CD1c-positive myeloid dendritic cell (primary cell): ENCODE data around the gene VPS51.
A peak's percentile ranks its signal among the peaks of the same experiment; 100 is the strongest.
"Not testable (repeated sequence)": the region's sequence is repeated elsewhere in the genome, so short reads cannot be mapped to it uniquely, and the experiment has no call there.

Experiments used
- DNase-seq: peaks from one replicate; pipeline ENCODE4 v3.0.0-alpha.2; 2016; ENCODE audit errors: extremely low spot score

VPS51 gene

GRCh38 chr11:65133724-65134123 is 37.7 kb downstream of the VPS51 start:
- DNase-seq: no peak

GRCh38 chr11:65134240-65134951 is 38.4 kb downstream of the VPS51 start, which contains the start of gene SYVN1:
Gene SYVN1 (minus strand): TSS chr11:65134519. CDS start chr11:65133601, 918 bp downstream.
- DNase-seq: peak; percentile 96

- DNase-seq: peak; percentile 95
These were observed 39.1 kb downstream of the VPS51 start for GRCh38 chr11:65134952-65135632.

GRCh38 chr11:65135633-65136145 is 39.7 kb downstream of the VPS51 start:
- no peak for DNase-seq

GRCh38 chr11:65136515-65137096 is 40.6 kb downstream of the VPS51 start:
- DNase-seq: no peak

- DNase-seq: no peak
These were observed 46.0 kb downstream of the VPS51 start for GRCh38 chr11:65141896-65142494.

- DNase-seq: no peak
These were observed 51.5 kb downstream of the VPS51 start for GRCh38 chr11:65147352-65148075.

- no peak for DNase-seq
These were observed 52.6 kb downstream of the VPS51 start for GRCh38 chr11:65148657-65149056.

GRCh38 chr11:65150131-65150508 is 54.1 kb downstream of the VPS51 start:
- DNase-seq: not testable (repeated sequence)

GRCh38 chr11:65150509-65151299 is 54.7 kb downstream of the VPS51 start:
- DNase-seq: peak; percentile 97

GRCh38 chr11:65151331-65151899 is 55.4 kb downstream of the VPS51 start:
- peak; percentile 43 for DNase-seq

- peak; percentile 61 for DNase-seq
These were observed 56.1 kb downstream of the VPS51 start for GRCh38 chr11:65152122-65152521.

GRCh38 chr11:65156256-65156655 is 60.2 kb downstream of the VPS51 start:
- DNase-seq: peak; percentile 17

GRCh38 chr11:65156926-65157325 is 60.9 kb downstream of the VPS51 start:
- no peak for DNase-seq

- no peak for DNase-seq
These were observed 61.3 kb downstream of the VPS51 start for GRCh38 chr11:65157336-65157735.

GRCh38 chr11:65159012-65159411 is 63.0 kb downstream of the VPS51 start:
- no peak for DNase-seq

- DNase-seq: no peak
These were observed 64.6 kb downstream of the VPS51 start for GRCh38 chr11:65160643-65161042.
